HEK293 (cell line): ENCODE measurements around the gene GPX4.
A peak's percentile ranks its signal among the peaks of the same experiment; 100 is the strongest.

Source experiments
- CTCF ChIP-seq: fragments of 450-650 bp; formaldehyde crosslinking; IDR thresholded peaks from 2 replicates; pipeline ENCODE4 v1.5.1; 2016; ENCODE audit warnings: missing biosample characterization, missing genetic modification characterization
- KLF1 ChIP-seq: fragments of 450-650 bp; formaldehyde crosslinking; IDR thresholded peaks from 2 replicates; pipeline ENCODE4 v1.5.1; 2016; ENCODE audit warnings: missing biosample characterization, missing genetic modification characterization
- KLF16 ChIP-seq: fragments of 450-650 bp; formaldehyde crosslinking; IDR thresholded peaks from 2 replicates; pipeline ENCODE4 v1.5.1; 2017; ENCODE audit warnings: missing biosample characterization, missing genetic modification characterization
- KLF8 ChIP-seq: fragments of 450-650 bp; formaldehyde crosslinking; IDR thresholded peaks from 2 replicates; pipeline ENCODE4 v1.5.1; 2016; ENCODE audit warnings: missing biosample characterization, missing genetic modification characterization
- OSR2 ChIP-seq: fragments of 450-650 bp; formaldehyde crosslinking; IDR thresholded peaks from 2 replicates; pipeline ENCODE4 v1.5.1; 2016; ENCODE audit warnings: missing biosample characterization, missing genetic modification characterization
- PBX3 ChIP-seq: sonication (generic); formaldehyde crosslinking; IDR thresholded peaks from 2 replicates; pipeline ENCODE4 v1.8.1; 2022; ENCODE audit warnings: mild to moderate bottlenecking, moderate library complexity, missing genetic modification reagents
- REST ChIP-seq: fragments of 450-650 bp; formaldehyde crosslinking; IDR thresholded peaks from 2 replicates; pipeline ENCODE4 v1.5.1; 2016; ENCODE audit warnings: missing biosample characterization, missing genetic modification characterization
- TSHZ1 ChIP-seq: fragments of 450-650 bp; formaldehyde crosslinking; IDR thresholded peaks from 2 replicates; pipeline ENCODE4 v1.5.1; 2016; ENCODE audit warnings: missing biosample characterization, missing genetic modification characterization, borderline replicate concordance
- ZBTB21 ChIP-seq: fragments of 450-650 bp; formaldehyde crosslinking; IDR thresholded peaks from 2 replicates; pipeline ENCODE4 v1.5.1; 2017; ENCODE audit warnings: missing biosample characterization, missing genetic modification characterization
- ZBTB48 ChIP-seq: fragments of 450-650 bp; formaldehyde crosslinking; IDR thresholded peaks from 2 replicates; pipeline ENCODE4 v1.5.1; 2016; ENCODE audit warnings: missing biosample characterization, missing genetic modification characterization
- ZBTB6 ChIP-seq: fragments of 450-650 bp; formaldehyde crosslinking; IDR thresholded peaks from 2 replicates; pipeline ENCODE4 v1.5.1; 2017; ENCODE audit warnings: missing biosample characterization, missing genetic modification characterization
- ZFP3 ChIP-seq: fragments of 450-650 bp; formaldehyde crosslinking; IDR thresholded peaks from 2 replicates; pipeline ENCODE4 v1.5.1; 2016; ENCODE audit warnings: low read depth, missing biosample characterization, missing genetic modification characterization
- ZFP37 ChIP-seq: fragments of 450-650 bp; formaldehyde crosslinking; IDR thresholded peaks from 2 replicates; pipeline ENCODE4 v1.5.1; 2016; ENCODE audit warnings: missing biosample characterization, missing genetic modification characterization
- ZNF140 ChIP-seq: fragments of 450-650 bp; formaldehyde crosslinking; IDR thresholded peaks from 2 replicates; pipeline ENCODE4 v1.5.1; 2016; ENCODE audit warnings: missing biosample characterization, missing genetic modification characterization
- ZNF23 ChIP-seq: fragments of 450-650 bp; formaldehyde crosslinking; IDR thresholded peaks from 2 replicates; pipeline ENCODE4 v1.5.1; 2016; ENCODE audit warnings: missing biosample characterization, missing genetic modification characterization, borderline replicate concordance
- ZNF239 ChIP-seq: fragments of 450-650 bp; formaldehyde crosslinking; IDR thresholded peaks from 2 replicates; pipeline ENCODE4 v1.5.1; 2016; ENCODE audit warnings: missing biosample characterization, missing genetic modification characterization
- ZNF24 ChIP-seq: fragments of 450-650 bp; formaldehyde crosslinking; IDR thresholded peaks from 2 replicates; pipeline ENCODE4 v1.5.1; 2016; ENCODE audit warnings: missing biosample characterization, missing genetic modification characterization
- ZNF335 ChIP-seq: fragments of 450-650 bp; formaldehyde crosslinking; conservative IDR thresholded peaks from 2 replicates; pipeline ENCODE4 v1.5.1; 2016; ENCODE audit warnings: missing biosample characterization, missing genetic modification characterization
- ZNF341 ChIP-seq: fragments of 450-650 bp; formaldehyde crosslinking; IDR thresholded peaks from 2 replicates; pipeline ENCODE4; 2016; ENCODE audit warnings: low read depth, missing biosample characterization, missing genetic modification characterization
- ZNF362 ChIP-seq: fragments of 450-650 bp; formaldehyde crosslinking; IDR thresholded peaks from 2 replicates; pipeline ENCODE4 v1.5.1; 2016; ENCODE audit warnings: missing biosample characterization, missing genetic modification characterization
- ZNF398 ChIP-seq: fragments of 450-650 bp; formaldehyde crosslinking; IDR thresholded peaks from 2 replicates; pipeline ENCODE4 v1.5.1; 2017; ENCODE audit warnings: missing biosample characterization, missing genetic modification characterization
- ZNF639 ChIP-seq: fragments of 450-650 bp; formaldehyde crosslinking; IDR thresholded peaks from 2 replicates; pipeline ENCODE4 v1.5.1; 2016; ENCODE audit warnings: missing biosample characterization, missing genetic modification characterization

Gene GPX4

GRCh38 chr19:1064661-1065605, 38.9 kb upstream of the GPX4 start (continued):
- TF ChIP-seq PBX3 (CRISPR knock-in tag) (0 out of 2 replicates have a peak, but pooled peaks have one; percentile 31), ZBTB48 (tag by site-specific recombination) (peak; percentile 59; the same call in 1 of the 2 replicates), ZNF398 (no peak), ZBTB21 (no peak), ZNF140 (tag by site-specific recombination) (no peak), REST (no peak), KLF1 (0 out of 2 replicates have a peak, but pooled peaks have one; percentile 27), KLF8 (peak; percentile 66; the same call in 1 of the 2 replicates), ZNF239 (no peak), ZNF335 (tag by site-specific recombination) (peak; percentile 38; the same call in 1 of the 2 replicates), ZFP3 (no peak), ZNF23 (tag by site-specific recombination) (no peak), CTCF (tag by site-specific recombination) (peak; percentile 94), OSR2 (tag by site-specific recombination) (no peak), ZNF24 (tag by site-specific recombination) (no peak), ZNF362 (tag by site-specific recombination) (no peak), TSHZ1 (tag by site-specific recombination) (no peak), ZFP37 (tag by site-specific recombination) (no peak), ZBTB6 (no peak), KLF16 (tag by site-specific recombination) (no peak), ZNF639 (tag by site-specific recombination) (no peak), ZNF341 (no peak)
